HG03442 (cell line): ENCODE data around the gene KCNK4.
A peak's percentile ranks its signal among the peaks of the same experiment; 100 is the strongest.
"Not testable (repeated sequence)": the region's sequence is repeated elsewhere in the genome, so short reads cannot be mapped to it uniquely, and the experiment has no call there.

Experiments used
- ATAC-seq: cut with Tn5 transposase; IDR thresholded peaks from one replicate; pipeline ENCODE4 v1.9.1; 2021; ENCODE audit warnings: mild to moderate bottlenecking, moderate library complexity; ENCODE audit not compliant: unreplicated experiment

Gene KCNK4

GRCh38 chr11:64305691-64306562 is 14.8 kb downstream of the KCNK4 start:
- peak; percentile 23 for ATAC-seq

GRCh38 chr11:64306563-64306875 is 15.4 kb downstream of the KCNK4 start:
- ATAC-seq: no peak

GRCh38 chr11:64306876-64307622 is 15.9 kb downstream of the KCNK4 start:
- ATAC-seq: no peak

GRCh38 chr11:64307795-64308194 is 16.7 kb downstream of the KCNK4 start:
- not testable (repeated sequence) for ATAC-seq

GRCh38 chr11:64312947-64313346 is 21.8 kb downstream of the KCNK4 start:
- ATAC-seq: no peak

- no peak for ATAC-seq
Measured at GRCh38 chr11:64313491-64314145, 22.5 kb downstream of the KCNK4 start.

- no peak for ATAC-seq
Measured at GRCh38 chr11:64314146-64314804, 23.2 kb downstream of the KCNK4 start.

- ATAC-seq: no peak
Measured at GRCh38 chr11:64314805-64315561, 23.9 kb downstream of the KCNK4 start.

- not testable (repeated sequence) for ATAC-seq
Measured at GRCh38 chr11:64315667-64316526, 24.8 kb downstream of the KCNK4 start.

- peak; percentile 0 for ATAC-seq
Measured at GRCh38 chr11:64316672-64317324, 25.7 kb downstream of the KCNK4 start.

- peak; percentile 59 for ATAC-seq
Measured at GRCh38 chr11:64317325-64317960, 26.3 kb downstream of the KCNK4 start, which contains the start of gene TRMT112. Gene TRMT112, minus strand, starts transcription at chr11:64317559. Its CDS starts 33 bp downstream, at chr11:64317526.

- ATAC-seq: peak; percentile 69
Measured at GRCh38 chr11:64317961-64318765, 27.1 kb downstream of the KCNK4 start, which contains the start of gene PRDX5. Gene PRDX5, plus strand, starts transcription at chr11:64318121. Its CDS starts 95 bp downstream, at chr11:64318216.

- ATAC-seq: no peak
Measured at GRCh38 chr11:64318766-64319761, 28.0 kb downstream of the KCNK4 start.

- ATAC-seq: no peak
Measured at GRCh38 chr11:64320556-64320955, 29.5 kb downstream of the KCNK4 start.

- ATAC-seq: no peak
Measured at GRCh38 chr11:64321026-64321425, 29.9 kb downstream of the KCNK4 start.

- ATAC-seq: no peak
Measured at GRCh38 chr11:64321533-64321932, 30.4 kb downstream of the KCNK4 start.
